ENCODE data around the gene UNC5C. TPM values are rescaled to one million over a fixed set of nuclear protein-coding genes. Genes with fewer than 3 reads are reported as not detected.

Gene UNC5C
- total and polyA plus RNA-seq, 8 donors: 0.15 to 0.84 (median 0.34) TPM

DNA sequence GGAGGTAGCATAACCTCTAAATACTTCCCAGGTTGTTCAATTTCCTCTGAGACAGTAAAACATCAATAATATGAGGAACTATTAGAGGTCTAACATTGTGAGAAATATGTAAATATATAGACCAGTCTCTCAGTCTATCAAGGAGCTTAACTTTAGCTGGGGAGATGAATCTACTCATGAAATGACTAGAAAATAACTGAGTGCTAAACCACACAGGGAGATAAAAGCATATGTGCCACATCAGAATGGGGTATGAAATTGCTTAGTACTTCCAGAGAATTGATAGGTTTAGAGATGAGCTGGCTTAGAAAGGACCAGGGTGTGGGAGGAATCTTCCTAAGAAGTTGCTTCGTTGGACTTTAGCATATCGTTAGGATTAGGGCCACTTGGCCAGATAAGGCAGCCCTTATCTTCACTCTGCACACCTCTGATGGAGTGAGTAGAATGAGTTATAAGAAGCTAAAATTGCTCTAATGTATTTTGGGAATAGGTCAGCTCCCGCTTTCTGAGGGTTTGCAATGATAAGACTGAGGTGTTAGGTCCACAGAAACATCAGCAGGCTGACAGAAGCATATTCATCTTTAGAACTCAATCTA is 299.2 kb downstream of the UNC5C start:
- intact Hi-C loops (cut with DNase I): no loop called here

GRCh38 chr4:95248720-95249425 is 299.9 kb downstream of the UNC5C start:
- intact Hi-C loops (cut with DNase I): no loop called here

More for the DNA sequence above, 299.2 kb downstream of the UNC5C start:
- Histone ChIP-seq H3K4me1 (no peaks in the 10 kb centered on the region), H3K36me3 (no peaks in the 10 kb centered on the region), H3K9me3 (no peaks in the 10 kb centered on the region), H3K4me3 (no peak overlapping the region), H3K27me3 (no peaks in the 10 kb centered on the region), H3K27ac (no peak overlapping the region)
- no peak for DNase-seq
- no peak for ATAC-seq
- WGBS, 2 donors: 55 to 64% methylated on average over 3 of the region's 3 CpGs
- TF ChIP-seq, protein P1, sequence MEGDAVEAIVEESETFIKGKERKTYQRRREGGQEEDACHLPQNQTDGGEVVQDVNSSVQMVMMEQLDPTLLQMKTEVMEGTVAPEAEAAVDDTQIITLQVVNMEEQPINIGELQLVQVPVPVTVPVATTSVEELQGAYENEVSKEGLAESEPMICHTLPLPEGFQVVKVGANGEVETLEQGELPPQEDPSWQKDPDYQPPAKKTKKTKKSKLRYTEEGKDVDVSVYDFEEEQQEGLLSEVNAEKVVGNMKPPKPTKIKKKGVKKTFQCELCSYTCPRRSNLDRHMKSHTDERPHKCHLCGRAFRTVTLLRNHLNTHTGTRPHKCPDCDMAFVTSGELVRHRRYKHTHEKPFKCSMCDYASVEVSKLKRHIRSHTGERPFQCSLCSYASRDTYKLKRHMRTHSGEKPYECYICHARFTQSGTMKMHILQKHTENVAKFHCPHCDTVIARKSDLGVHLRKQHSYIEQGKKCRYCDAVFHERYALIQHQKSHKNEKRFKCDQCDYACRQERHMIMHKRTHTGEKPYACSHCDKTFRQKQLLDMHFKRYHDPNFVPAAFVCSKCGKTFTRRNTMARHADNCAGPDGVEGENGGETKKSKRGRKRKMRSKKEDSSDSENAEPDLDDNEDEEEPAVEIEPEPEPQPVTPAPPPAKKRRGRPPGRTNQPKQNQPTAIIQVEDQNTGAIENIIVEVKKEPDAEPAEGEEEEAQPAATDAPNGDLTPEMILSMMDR (IDR thresholded peaks at IDR 0.05): no peak
- FAIRE-seq: no peak

GRCh38 chr4:95243892-95244291 is 304.9 kb downstream of the UNC5C start:
- H3K9me3 ChIP-seq: no peaks in the 10 kb centered on the region
- 72 to 85% methylated on average over 1 of the region's 1 CpG for WGBS, 2 donors
- H3K27ac ChIP-seq: no peak overlapping the region
- H3K4me1 ChIP-seq: no peaks in the 10 kb centered on the region
- intact Hi-C loops (cut with DNase I): no loop called here
- no peaks in the 10 kb centered on the region for H3K27me3 ChIP-seq
- no peaks in the 10 kb centered on the region for H3K36me3 ChIP-seq
- H3K4me3 ChIP-seq: no peak overlapping the region
- DNase-seq (no peak), ATAC-seq (no peak), FAIRE-seq (no peak)
- TF ChIP-seq, protein P1 (IDR thresholded peaks at IDR 0.05): no peak

More at GRCh38 chr4:95248720-95249425, 299.9 kb downstream of the UNC5C start:
- FAIRE-seq (no peak), ATAC-seq (no peak), DNase-seq (no peak)
- TF ChIP-seq, protein P1 (IDR thresholded peaks at IDR 0.05): no peak
- no peak overlapping the region for H3K4me3 ChIP-seq
- H3K9me3 ChIP-seq: no peaks in the 10 kb centered on the region
- H3K27ac ChIP-seq: no peak overlapping the region
- no peaks in the 10 kb centered on the region for H3K27me3 ChIP-seq
- no peaks in the 10 kb centered on the region for H3K4me1 ChIP-seq
- WGBS, 2 donors: 63 to 78% methylated on average over 1 of the region's 1 CpG
- H3K36me3 ChIP-seq: no peaks in the 10 kb centered on the region

GRCh38 chr4:95238554-95238953 is 310.2 kb downstream of the UNC5C start:
- Histone ChIP-seq H3K4me1 (no peaks in the 10 kb centered on the region), H3K27me3 (no peaks in the 10 kb centered on the region), H3K9me3 (no peaks in the 10 kb centered on the region), H3K36me3 (no peaks in the 10 kb centered on the region), H3K27ac (no peak overlapping the region), H3K4me3 (no peak overlapping the region)
- ATAC-seq (no peak), FAIRE-seq (no peak), DNase-seq (no peak)
- TF ChIP-seq, protein P1 (IDR thresholded peaks at IDR 0.05): no peak
- intact Hi-C loops (cut with DNase I): no loop called here

Data from pancreas (tissue), 10 donors.